Measurements from ENCODE around the gene TMEM131. TPM values are rescaled to one million over a fixed set of nuclear protein-coding genes. Genes with fewer than 3 reads are reported as not detected.

Gene TMEM131
- total and polyA plus RNA-seq, 2 experiments from 2014 or later, result 9.2 to 22.7 TPM

GRCh38 chr2:97994476-97994875 is 1.3 kb downstream of the TMEM131 start:
- TF ChIP-seq EZH2 (IDR thresholded peaks at IDR 0.05; ENCODE audit: low read depth, unreplicated experiment) (no peak), JUNB (IDR thresholded peaks at IDR 0.05; ENCODE audit: unreplicated experiment) (no peak), POLR2AphosphoS5 (IDR thresholded peaks at IDR 0.05; ENCODE audit: low read depth) (no peak), NANOG (IDR thresholded peaks at IDR 0.05; ENCODE audit: borderline replicate concordance) (no peak)
- H4K20me1 ChIP-seq (replicated peaks; ENCODE audit: insufficient read depth), result peaks cover 26% of the 10 kb centered on the region
- no peak overlapping the region for H3K27ac ChIP-seq (ENCODE audit: low read depth)
- ATAC-seq (no peak), DNase-seq (ENCODE audit: low spot score) (no peak)
- H3K9me2 ChIP-seq (ENCODE audit: insufficient read depth), result no peaks in the 10 kb centered on the region
- H3K4me1 ChIP-seq (ENCODE audit: insufficient read depth), result peaks cover 20% of the 10 kb centered on the region
- H3K27me3 Mint-ChIP-seq (ENCODE audit: insufficient read depth, low read depth, poor library complexity), result peaks cover 4% of the 10 kb centered on the region
- no peak overlapping the region for H3K27ac Mint-ChIP-seq
- peaks cover 56% of the 10 kb centered on the region for H3K79me2 ChIP-seq (replicated peaks; ENCODE audit: insufficient read depth)
- peak overlapping the region; percentile 98 for H3K4me2 ChIP-seq
- H3K36me3 Mint-ChIP-seq (ENCODE audit: low read depth), result no peaks in the 10 kb centered on the region
- peaks cover 4% of the 10 kb centered on the region; the same call in 1 of the 3 replicates for H3K9me3 Mint-ChIP-seq
- H2AFZ ChIP-seq, result peak overlapping the region; percentile 60; the same call in 1 of the 2 replicates
- no peaks in the 10 kb centered on the region for H3K27me3 ChIP-seq (ENCODE audit: insufficient read depth)
- peaks cover 16% of the 10 kb centered on the region for H3K4me1 Mint-ChIP-seq
- H3K4me3 Mint-ChIP-seq, result peak overlapping the region; percentile 90
- H3K4me3 ChIP-seq, result peak overlapping the region; percentile 97
- no peaks in the 10 kb centered on the region for H3K36me3 ChIP-seq (ENCODE audit: insufficient read depth)
- no peaks in the 10 kb centered on the region for H3F3A ChIP-seq (replicated peaks; ENCODE audit: low read depth)

GRCh38 chr2:97993926-97994325 is 1.8 kb downstream of the TMEM131 start:
- TF ChIP-seq EZH2phosphoT487 (IDR thresholded peaks at IDR 0.05; ENCODE audit: unreplicated experiment) (no peak), NANOG (IDR thresholded peaks at IDR 0.05; ENCODE audit: borderline replicate concordance) (no peak), ETS1 (IDR thresholded peaks at IDR 0.05) (no peak), REST (IDR thresholded peaks at IDR 0.05; ENCODE audit: unreplicated experiment) (no peak), STAT1 (IDR thresholded peaks at IDR 0.05; ENCODE audit: unreplicated experiment) (no peak), ZNF462 (CRISPR knock-in tag; IDR thresholded peaks at IDR 0.05) (no peak), ZNF114 (CRISPR knock-in tag; IDR thresholded peaks at IDR 0.05) (no peak), JUNB (IDR thresholded peaks at IDR 0.05; ENCODE audit: unreplicated experiment) (no peak), POLR2AphosphoS5 (IDR thresholded peaks at IDR 0.05; ENCODE audit: low read depth) (no peak)
- H3K79me2 ChIP-seq (replicated peaks; ENCODE audit: insufficient read depth), result peaks cover 62% of the 10 kb centered on the region
- DNase-seq (ENCODE audit: low spot score) (no peak), ATAC-seq (no peak)
- H3K27me3 ChIP-seq (ENCODE audit: insufficient read depth), result no peaks in the 10 kb centered on the region
- H3K4me3 Mint-ChIP-seq, result peak overlapping the region; percentile 90
- H3K4me1 ChIP-seq (ENCODE audit: insufficient read depth), result peaks cover 20% of the 10 kb centered on the region
- no peaks in the 10 kb centered on the region for H3K36me3 Mint-ChIP-seq (ENCODE audit: low read depth)
- H3K4me3 ChIP-seq, result peak overlapping the region; percentile 97; the same call in 1 of the 2 replicates
- peaks cover 26% of the 10 kb centered on the region for H4K20me1 ChIP-seq (replicated peaks; ENCODE audit: insufficient read depth)
- H3K27ac ChIP-seq (ENCODE audit: low read depth), result no peak overlapping the region
- no peak overlapping the region for H2AFZ ChIP-seq
- peaks cover 16% of the 10 kb centered on the region for H3K4me1 Mint-ChIP-seq
- peaks cover 4% of the 10 kb centered on the region for H3K27me3 Mint-ChIP-seq (ENCODE audit: insufficient read depth, low read depth, poor library complexity)
- H3K9me2 ChIP-seq (ENCODE audit: insufficient read depth), result no peaks in the 10 kb centered on the region
- H3K9me3 Mint-ChIP-seq, result peaks cover 4% of the 10 kb centered on the region; the same call in 1 of the 3 replicates
- no peaks in the 10 kb centered on the region for H3F3A ChIP-seq (replicated peaks; ENCODE audit: low read depth)
- H3K4me2 ChIP-seq, result peak overlapping the region; percentile 98
- no peak overlapping the region for H3K27ac Mint-ChIP-seq
- no peaks in the 10 kb centered on the region for H3K36me3 ChIP-seq (ENCODE audit: insufficient read depth)
